K562 (cell line): ENCODE data around the gene PRKACG. TPM values are rescaled to one million over a fixed set of nuclear protein-coding genes. Genes with fewer than 3 reads are reported as not detected.
A peak's percentile ranks its signal among the peaks of the same experiment; 100 is the strongest.

Experiments used
- ATAC-seq: fragments of 200-7000 bp; cut with Tn5 transposase; 3 replicates; pipeline ENCODE4 v1.9.1; 2020; ENCODE audit warnings: moderate library complexity
- BruUV-seq: library from RNA; stranded (reverse); fragments of 400-500 nt; replicated peaks from 2 replicates; lab custom pipeline; 2021; lab: Mats Ljungman, UMichigan
- CTCF ChIA-PET: fragments of 300-600 bp; formaldehyde crosslinking; extraction: SDS; loops from one replicate; lab custom pipeline; 2021; ENCODE audit warnings: low intra/inter-chr PET ratio; lab: Yijun Ruan, JAX
- POLR2A ChIA-PET: fragments of 300-600, 350-650 bp; sonication (Branson Sonifier 250); formaldehyde crosslinking; extraction: SDS; loops from one replicate; lab custom pipeline; 2021; ENCODE audit warnings: antibody characterized with exemption, inconsistent platforms; lab: Yijun Ruan, JAX
- DNase-seq, 4 experiments: peaks; one replicate each; pipeline versions ENCODE4 v3.0.0 to v3.0.0-alpha.2; 2011 to 2018; ENCODE audit warnings: low spot score in 3 of 4, mixed read lengths in 3 of 4; ENCODE audit errors: extremely low read depth in 1 of 4
- FAIRE-seq: peaks from 2 replicates; lab custom pipeline; 2011; peaks lifted over from hg19 to GRCh38; lab: Jason Lieb, UNC
- H2AFZ ChIP-seq: 2 replicates; pipeline ENCODE4 v1.6.0; 2011; ENCODE audit warnings: low read depth, low read length, control low read depth, inconsistent platforms
- H3K27ac ChIP-seq: fragments of 200-600 bp; 3 replicates; pipeline ENCODE4 v1.8.0; 2011; ENCODE audit warnings: low read depth, mild to moderate bottlenecking, control low read depth, inconsistent platforms, low read length, moderate library complexity, mixed read lengths; ENCODE audit errors: extremely low read depth
- H3K27me3 ChIP-seq, 2 experiments: fragments of 300-600 bp in 1 of 2; 2 replicates in 1 of 2; 3 replicates in 1 of 2; pipeline versions ENCODE4 v1.6.0 to v1.8.0; 2011; ENCODE audit warnings: inconsistent platforms in 2 of 2, low read length in 2 of 2, mild to moderate bottlenecking in 1 of 2, mixed read lengths in 1 of 2, moderate library complexity in 1 of 2; ENCODE audit not compliant: control insufficient read depth in 2 of 2, insufficient read depth in 2 of 2
- H3K36me3 ChIP-seq: fragments of 300-600 bp; 3 replicates; pipeline ENCODE4 v1.8.0; 2011; ENCODE audit warnings: mild to moderate bottlenecking, low read length, inconsistent platforms; ENCODE audit not compliant: control insufficient read depth, insufficient read depth
- H3K4me1 ChIP-seq, 2 experiments: fragments of 200-600 bp in 1 of 2; replicated peaks in 1 of 2; 2 replicates in 1 of 2; 3 replicates in 1 of 2; pipeline versions ENCODE4 v1.5.1 to v1.8.0; 2011; ENCODE audit warnings: inconsistent platforms in 2 of 2, low read length in 2 of 2, mild to moderate bottlenecking in 1 of 2, mixed read lengths in 1 of 2, moderate library complexity in 1 of 2; ENCODE audit not compliant: control insufficient read depth in 2 of 2, insufficient read depth in 2 of 2
- H3K4me2 ChIP-seq: 2 replicates; pipeline ENCODE4 v1.6.1; 2011; ENCODE audit warnings: low read length, control low read depth, inconsistent platforms, mixed read lengths; ENCODE audit not compliant: insufficient read depth
- H3K4me3 ChIP-seq: fragments of 200-600 bp; sonication (generic), shearing (Covaris generic); 2 replicates; pipeline ENCODE4 v1.5.1; 2016; ENCODE audit warnings: control low read depth, inconsistent platforms
- H3K79me2 ChIP-seq: fragments of 200-600 bp; 3 replicates; pipeline ENCODE4 v1.8.0; 2011; ENCODE audit warnings: low read length, inconsistent platforms; ENCODE audit not compliant: control insufficient read depth, insufficient read depth
- H3K9ac ChIP-seq, 2 experiments: 2 replicates each; pipeline versions ENCODE4 v1.6.0 to v1.6.1; 2011; ENCODE audit warnings: low read depth in 2 of 2, low read length in 2 of 2, control low read depth in 1 of 2, inconsistent platforms in 1 of 2, mild to moderate bottlenecking in 1 of 2, mixed read lengths in 1 of 2; ENCODE audit not compliant: insufficient read depth in 1 of 2
- H3K9me1 ChIP-seq: one replicate; pipeline ENCODE4 v1.6.0; 2011; ENCODE audit warnings: inconsistent platforms, mild to moderate bottlenecking, low read length, moderate library complexity; ENCODE audit not compliant: control insufficient read depth, insufficient read depth
- H3K9me3 ChIP-seq: replicated peaks from 2 replicates; pipeline ENCODE4 v1.5.1; 2011; ENCODE audit warnings: low read depth, low read length, inconsistent platforms; ENCODE audit not compliant: control insufficient read depth, insufficient read depth
- H4K20me1 ChIP-seq: replicated peaks from 2 replicates; pipeline ENCODE4 v1.6.1; 2011; ENCODE audit warnings: low read length, inconsistent platforms, mixed read lengths; ENCODE audit not compliant: control insufficient read depth, insufficient read depth
- BRD4 ChIP-seq: fragments of 200-600 bp; sonication (generic); IDR thresholded peaks from 2 replicates; pipeline ENCODE4 v1.6.1; 2017; ENCODE audit warnings: inconsistent platforms
- DMBX1 ChIP-seq: fragments of 250-450 bp; sonication (Bioruptor Pico); IDR thresholded peaks from 2 replicates; pipeline ENCODE4 v1.8.0; 2022; ENCODE audit warnings: inconsistent platforms, mild to moderate bottlenecking, moderate library complexity, borderline replicate concordance
- IRF1 ChIP-seq: sonication (generic); formaldehyde crosslinking; IDR thresholded peaks from 2 replicates; pipeline ENCODE4 v1.8.0; 2022; ENCODE audit warnings: missing genetic modification reagents, mild to moderate bottlenecking, borderline replicate concordance
- KLF10 ChIP-seq: fragments of 250-450 bp; sonication (Bioruptor Pico); IDR thresholded peaks from 2 replicates; pipeline ENCODE4 v1.6.1; 2021; ENCODE audit warnings: matching md5 sums
- PML ChIP-seq: IDR thresholded peaks from 2 replicates; pipeline ENCODE4 v1.6.1; 2012; ENCODE audit warnings: low read length, inconsistent platforms
- PREB ChIP-seq: sonication (generic); formaldehyde crosslinking; IDR thresholded peaks from 2 replicates; pipeline ENCODE4 v1.8.1; 2023; ENCODE audit warnings: mild to moderate bottlenecking, missing genetic modification reagents
- SRSF1 ChIP-seq: fragments of 200-400 bp; formaldehyde crosslinking; IDR thresholded peaks from 2 replicates; pipeline ENCODE4 v1.6.1; 2017; ENCODE audit warnings: mild to moderate bottlenecking, low read depth, low read length, moderate library complexity
- TAL1 ChIP-seq: fragments of 450-650 bp; IDR thresholded peaks from 2 replicates; pipeline ENCODE4 v1.6.1; 2016; ENCODE audit warnings: mild to moderate bottlenecking
- TCFL5 ChIP-seq: fragments of 250-450 bp; sonication (Bioruptor Pico); conservative IDR thresholded peaks from 2 replicates; pipeline ENCODE4 v1.6.1; 2021; ENCODE audit warnings: mild to moderate bottlenecking, moderate library complexity, matching md5 sums
- TEAD4 ChIP-seq, 2 experiments: sonication (generic) in 1 of 2; formaldehyde crosslinking in 1 of 2; IDR thresholded peaks; 2 replicates each; pipeline versions ENCODE4 v1.6.1 to v1.8.0; 2012 to 2022; ENCODE audit warnings: borderline replicate concordance in 1 of 2, inconsistent platforms in 1 of 2, low read length in 1 of 2, mild to moderate bottlenecking in 1 of 2, missing genetic modification reagents in 1 of 2
- ZBTB2 ChIP-seq: fragments of 450-650 bp; IDR thresholded peaks from 2 replicates; pipeline ENCODE4 v1.6.1; 2016; ENCODE audit warnings: antibody characterized with exemption
- ZNF655 ChIP-seq: fragments of 250-450 bp; sonication (Bioruptor Pico); IDR thresholded peaks from 2 replicates; pipeline ENCODE4 v1.5.0; 2021
- WGBS: fragments of 100-300 bp; shearing (Covaris generic); methylation state at CpG from one replicate; pipeline ENCODE4 v1.1.6; 2016; ENCODE audit warnings: low coverage, mixed read lengths; ENCODE audit not compliant: insufficient coverage; ENCODE audit errors: missing lambda C conversion rate; 5-methylcytosine and 5-hydroxymethylcytosine counted together
- in situ Hi-C: fragments of 300-500 bp; cut with MboI; formaldehyde crosslinking; loops from 4 replicates; pipeline ENCODE4 v1.15.0; 2018; ENCODE audit warnings: inconsistent platforms, mixed read lengths
- intact Hi-C: fragments of 100-400 bp; cut with micrococcal nuclease; formaldehyde crosslinking; loops from 2 replicates; pipeline ENCODE4 v1.14.2; 2022
- polyA plus RNA-seq, 8 experiments: library from polyadenylated mRNA; depleted of rRNA in 4 of 8; stranded (reverse) in 5 of 8; unstranded in 3 of 8; fragments of >200 nt; fragmentation: Nextera tagmentation in 2 of 8; fragmentation: Illumina TruSeq in 1 of 8; extraction: Ambion mirVana in 2 of 8; extraction: Trizol in 1 of 8; gene quantifications; 2 replicates each; pipeline versions ENCODE4 v1.2.1 to v1.2.3, GENCODE V29; 2011 to 2014; ENCODE audit warnings: inconsistent platforms in 1 of 8, missing spikeins in 1 of 8
- total RNA-seq, 7 experiments: library from RNA; depleted of rRNA in 6 of 7; stranded (reverse); fragments of >200 nt in 6 of 7; fragmentation: Illumina TruSeq in 2 of 7; extraction: Trizol in 2 of 7; gene quantifications; 2 replicates each; pipeline versions ENCODE4 v1.2.1 to v1.2.3, GENCODE V29; 2011 to 2021; ENCODE audit warnings: low replicate concordance in 1 of 7

The PRKACG gene
- total and polyA plus RNA-seq, 9 of the 15 experiments (the other 6 are each of a cell fraction or from before 2014, with no cell fraction given) = not detected

GRCh38 chr9:69044240-69045219 is 30.6 kb upstream of the PRKACG start (continued):
- peak; percentile 48; the same call in 1 of the 2 replicates for TF ChIP-seq TAL1

- peaks cover 8 to 11% of the 10 kb centered on the region in 2 experiments; a peak in 2 of 5 replicates for H3K4me1 ChIP-seq
- no peak overlapping the region for H3K4me2 ChIP-seq
- TF ChIP-seq DMBX1 (CRISPR knock-in tag) (no peak), KLF10 (no peak), IRF1 (no peak), TCFL5 (CRISPR knock-in tag) (no peak), TEAD4 (IDR thresholded peaks at IDR 0.05; ENCODE audit: low read length) (no peak), TEAD4 (CRISPR knock-in tag; IDR thresholded peaks at IDR 0.05; ENCODE audit: borderline replicate concordance) (no peak), BRD4 (no peak), PREB (no peak), PML (no peak), ZNF655 (CRISPR knock-in tag) (no peak), SRSF1 (no peak), ZBTB2 (no peak)
Measured at GRCh38 chr9:69040646-69041045, 26.7 kb upstream of the PRKACG start.

More at GRCh38 chr9:69040646-69041045, 26.7 kb upstream of the PRKACG start:
- Histone ChIP-seq H3K9ac (no peak overlapping the region), H3K27ac (no peak overlapping the region), H3K27me3 (no peaks in the 10 kb centered on the region), H3K9me1 (no peaks in the 10 kb centered on the region), H4K20me1 (no peaks in the 10 kb centered on the region; the same call in 1 of the 2 replicates), H3K79me2 (peaks cover 90% of the 10 kb centered on the region), H2AFZ (no peak overlapping the region), H3K36me3 (peaks cover 32% of the 10 kb centered on the region), H3K4me3 (no peak overlapping the region), H3K9me3 (no peaks in the 10 kb centered on the region)
- CTCF ChIA-PET = no interaction called here
- DNase-seq (no peak), FAIRE-seq (no peak), ATAC-seq (no peak)
- in situ Hi-C loops = loop anchor here (25.0 kb wide), 1 partner anchor 897 kb away; no protein-coding TSS in a partner anchor
- no TSS peak for BruUV-seq
- intact Hi-C loops = no loop called here
- POLR2A ChIA-PET = no interaction called here
- 42% methylated on average over 1 of the region's 2 CpGs for WGBS
